AML-193 (cell line): Measurements from ENCODE around the gene TBX2.
"Not testable (repeated sequence)": the region's sequence is repeated elsewhere in the genome, so short reads cannot be mapped to it uniquely, and the experiment has no call there.

Experiments used
- DNase-seq, 2 experiments: peaks; one replicate each; lab custom pipeline; 2025; lab: John Stamatoyannopoulos, UW

Gene TBX2

DNA sequence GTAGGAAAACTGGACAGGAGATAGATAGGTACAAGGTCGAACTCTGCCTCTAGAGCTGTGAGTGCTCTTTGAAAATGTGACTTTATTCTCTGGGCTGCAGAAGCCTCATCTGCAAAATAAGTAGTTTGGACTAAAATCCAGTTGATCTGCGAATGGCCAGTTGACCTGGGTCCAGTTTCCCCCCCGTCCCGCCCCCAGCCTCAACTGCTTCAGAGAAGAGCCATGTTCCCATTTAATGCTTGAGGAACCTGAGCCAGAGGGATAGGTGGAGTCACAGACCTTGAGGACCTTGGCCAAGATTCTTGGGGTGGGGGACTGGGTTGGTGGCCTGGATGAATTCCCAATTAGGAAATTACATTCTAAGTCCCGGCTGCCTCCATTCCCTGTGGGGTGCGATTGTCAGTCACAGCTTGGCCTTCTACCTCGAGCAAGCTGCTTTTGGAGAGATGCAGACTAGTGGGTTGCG, 14.1 kb downstream of the TBX2 start:
- no peak for DNase-seq

DNA sequence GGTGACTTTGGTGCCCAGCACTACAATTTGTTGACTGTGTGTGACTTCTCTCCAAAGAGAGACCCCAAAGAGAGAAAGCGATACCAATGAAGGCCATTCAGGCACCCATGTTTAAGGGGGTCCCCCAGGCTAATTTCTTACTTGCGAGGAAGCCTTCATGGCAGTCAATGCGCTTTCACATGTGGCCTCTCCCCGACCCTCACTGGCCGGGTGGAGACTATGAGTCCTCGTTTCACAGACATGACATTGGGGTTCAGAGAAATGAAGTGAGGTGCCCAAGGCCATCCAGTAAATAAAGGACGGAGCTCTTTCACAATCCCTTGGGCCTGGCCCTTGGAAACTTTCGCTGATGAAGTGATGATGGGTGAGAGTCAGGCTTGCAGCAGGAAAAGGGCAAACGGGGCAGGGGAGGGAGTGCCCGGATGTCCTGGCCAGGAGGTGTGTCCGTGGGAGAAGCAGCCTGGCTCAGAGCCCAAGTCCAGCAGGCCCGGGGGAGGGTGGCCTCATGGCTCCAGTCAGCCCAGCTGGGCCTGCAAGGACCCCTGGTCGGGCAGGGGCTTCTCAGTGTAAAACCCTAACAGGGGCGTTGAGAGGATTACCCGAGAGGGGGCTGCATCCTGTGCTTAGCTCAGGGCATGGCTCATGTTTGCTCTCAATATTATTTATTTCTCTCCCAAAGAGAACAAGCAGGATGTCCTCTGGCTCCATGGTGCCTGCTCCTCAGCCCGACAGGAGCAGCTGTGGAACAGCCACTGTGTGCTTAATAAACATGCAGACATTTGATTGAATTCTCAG, 14.7 kb downstream of the TBX2 start:
- no peak for DNase-seq

DNA sequence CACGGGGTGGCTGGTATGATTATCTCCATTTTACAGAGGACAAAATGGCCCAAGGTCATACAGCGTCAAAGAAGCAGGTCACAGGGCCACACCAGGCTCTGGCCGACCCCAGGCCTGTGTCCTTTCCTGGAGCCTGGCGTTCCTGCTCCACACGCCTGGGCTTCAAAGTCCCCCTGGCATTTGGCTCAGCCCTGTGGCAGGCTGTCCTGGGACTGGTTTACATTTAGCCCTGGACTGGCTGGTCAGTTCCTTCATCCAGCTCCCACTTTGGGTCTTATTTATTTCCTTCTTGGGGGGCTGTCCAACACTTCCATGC, 15.3 kb downstream of the TBX2 start:
- no peak for DNase-seq

- no peak for DNase-seq
Measured at GRCh38 chr17:61415374-61416210, 15.9 kb downstream of the TBX2 start.

DNA sequence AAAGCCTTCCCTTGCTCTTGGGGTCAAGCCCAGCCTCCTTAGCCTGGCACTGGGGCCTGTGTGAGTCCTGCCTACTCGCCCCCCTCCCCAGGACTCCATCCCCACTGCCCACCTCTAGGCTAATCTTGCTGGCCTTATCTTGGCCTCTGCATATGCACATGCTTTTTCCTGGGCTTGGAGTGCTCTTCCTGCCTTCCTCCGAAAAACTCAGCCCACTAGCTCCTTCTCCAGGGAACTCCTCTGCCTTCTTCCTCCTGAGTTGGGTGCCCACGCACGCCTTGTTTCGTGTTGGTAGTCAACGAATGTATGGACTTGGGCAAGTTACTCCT, 16.5 kb downstream of the TBX2 start:
- DNase-seq: no peak

DNA sequence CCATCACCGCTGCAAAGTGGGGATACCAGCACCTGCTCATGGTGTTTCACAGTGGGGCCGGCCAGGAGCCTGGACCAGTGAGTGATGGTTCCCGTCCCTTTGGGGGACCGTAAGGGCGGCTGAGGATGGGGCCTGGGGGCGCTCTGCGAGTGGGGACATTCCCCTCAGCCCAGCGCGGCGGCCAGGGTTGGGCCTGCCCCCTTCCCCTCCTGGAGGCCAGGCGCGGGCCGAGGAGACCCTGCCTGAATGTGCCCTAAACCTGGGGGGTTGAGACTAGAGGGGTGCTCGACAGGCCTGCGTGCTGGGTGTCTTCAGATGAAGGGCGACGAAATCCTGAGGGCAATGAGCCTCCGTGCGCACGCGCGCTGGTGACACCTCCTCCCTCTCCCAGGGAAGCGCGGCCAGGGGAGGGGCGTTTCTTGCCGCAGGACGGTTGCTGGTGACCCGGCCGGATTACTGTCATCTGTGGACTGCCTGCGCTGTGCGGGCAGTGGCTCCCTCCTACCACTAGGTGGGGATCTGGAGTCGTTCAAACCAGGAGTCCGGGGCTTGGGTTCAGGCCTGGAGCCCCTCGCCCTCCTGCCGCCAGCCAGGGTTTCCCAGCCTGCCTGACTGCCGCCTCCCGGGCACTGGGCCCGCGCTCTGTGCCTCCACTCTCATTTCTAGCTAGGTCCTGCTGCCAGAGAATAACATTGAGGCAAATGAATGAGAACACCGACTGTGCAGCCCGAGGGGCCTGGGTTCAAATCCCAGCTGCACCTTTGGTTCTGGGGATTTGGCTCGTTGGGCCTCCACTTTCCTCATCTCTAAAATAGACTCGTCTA, 17.1 kb downstream of the TBX2 start:
- peak; percentile 92 for DNase-seq

GRCh38 chr17:61418449-61418848, 18.8 kb downstream of the TBX2 start:
- no peak for DNase-seq

DNA sequence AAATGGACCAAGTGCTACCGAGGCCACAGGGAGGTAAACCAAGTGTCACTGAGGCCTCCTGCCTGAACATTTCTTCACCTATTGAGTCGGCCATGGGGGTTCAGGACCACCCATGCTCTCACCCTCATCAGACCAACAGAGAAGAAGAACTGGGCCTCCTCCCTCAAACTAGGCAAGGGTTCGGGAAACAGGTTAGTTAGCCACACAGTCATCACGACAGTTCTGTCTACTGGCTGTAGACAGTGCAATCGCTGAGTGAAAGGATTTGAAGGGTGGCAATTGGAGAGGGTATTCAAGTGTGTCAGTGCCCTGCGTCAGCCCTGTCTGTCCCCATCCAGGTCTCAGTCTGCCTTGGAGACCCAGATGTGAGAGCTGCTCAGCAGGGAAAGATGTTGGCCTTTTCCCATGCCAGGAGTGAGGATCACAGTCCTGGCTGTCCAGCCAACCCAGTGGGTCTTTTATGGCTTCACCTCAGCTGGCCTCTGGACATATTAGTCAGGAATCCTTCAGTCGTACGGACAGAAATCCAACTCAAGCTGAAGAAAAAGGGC, 19.9 kb downstream of the TBX2 start:
- DNase-seq: no peak

DNA sequence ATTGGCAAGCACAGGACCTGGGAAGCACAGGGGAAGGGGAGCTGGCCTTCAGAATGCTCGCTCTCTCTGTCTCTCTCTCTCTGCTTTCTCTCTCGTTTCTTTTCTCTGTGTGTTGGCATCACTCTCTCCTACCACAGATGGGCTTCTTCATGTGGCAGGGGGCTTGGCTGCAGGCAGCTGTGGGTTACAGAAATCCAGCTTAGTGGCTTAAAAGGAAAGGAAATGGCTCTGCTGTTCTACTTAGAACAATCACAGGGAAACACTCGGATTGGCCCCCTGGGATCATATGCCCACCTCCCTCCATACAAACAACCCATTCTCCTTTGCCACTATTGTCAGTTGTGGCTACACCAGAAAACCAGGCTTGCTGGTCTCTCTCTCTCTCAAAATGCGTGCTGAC, 20.4 kb downstream of the TBX2 start:
- DNase-seq: no peak

GRCh38 chr17:61420745-61421398, 21.2 kb downstream of the TBX2 start:
- no peak for DNase-seq

GRCh38 chr17:61421460-61421859, 21.8 kb downstream of the TBX2 start:
- DNase-seq: no peak

GRCh38 chr17:61422116-61422799, 22.6 kb downstream of the TBX2 start:
- DNase-seq: no peak

- no peak for DNase-seq
Measured at GRCh38 chr17:61422869-61423268, 23.2 kb downstream of the TBX2 start.

DNA sequence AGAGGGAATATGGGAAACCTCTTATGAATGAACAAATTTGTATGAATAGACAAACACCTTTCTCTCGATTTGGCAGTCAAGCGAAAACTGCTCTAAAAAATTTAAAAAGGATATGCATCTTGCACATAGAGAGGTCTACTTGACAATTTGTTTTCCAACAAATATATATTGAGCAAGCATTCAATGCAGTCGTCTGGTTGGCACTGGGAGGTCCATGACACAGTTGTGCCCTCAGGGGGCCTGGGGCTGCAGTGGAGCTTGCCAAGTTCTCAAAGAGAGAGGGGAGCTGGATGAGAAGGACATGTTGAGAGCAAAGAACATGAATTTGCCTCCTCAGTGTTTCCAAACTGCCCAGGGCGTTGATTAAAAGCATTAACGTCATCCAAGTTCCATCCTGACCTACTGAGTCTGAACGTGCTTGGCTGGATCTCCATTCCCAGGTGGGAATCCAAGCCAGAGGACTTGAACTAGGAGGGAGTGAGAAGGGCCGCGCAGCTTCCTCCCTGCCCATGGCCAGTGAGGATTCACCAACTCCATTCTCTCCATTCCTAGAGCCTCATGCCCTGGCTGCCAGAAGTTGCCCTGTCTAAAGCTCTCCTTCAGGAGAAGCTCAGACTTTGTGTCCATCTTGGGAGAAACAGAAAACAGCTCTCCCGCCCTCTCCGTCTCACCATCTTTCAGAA, 24.5 kb downstream of the TBX2 start:
- no peak for DNase-seq

GRCh38 chr17:61425682-61426481, 26.2 kb downstream of the TBX2 start:
- DNase-seq: peak in 1 of 2 experiments; percentile 14

DNA sequence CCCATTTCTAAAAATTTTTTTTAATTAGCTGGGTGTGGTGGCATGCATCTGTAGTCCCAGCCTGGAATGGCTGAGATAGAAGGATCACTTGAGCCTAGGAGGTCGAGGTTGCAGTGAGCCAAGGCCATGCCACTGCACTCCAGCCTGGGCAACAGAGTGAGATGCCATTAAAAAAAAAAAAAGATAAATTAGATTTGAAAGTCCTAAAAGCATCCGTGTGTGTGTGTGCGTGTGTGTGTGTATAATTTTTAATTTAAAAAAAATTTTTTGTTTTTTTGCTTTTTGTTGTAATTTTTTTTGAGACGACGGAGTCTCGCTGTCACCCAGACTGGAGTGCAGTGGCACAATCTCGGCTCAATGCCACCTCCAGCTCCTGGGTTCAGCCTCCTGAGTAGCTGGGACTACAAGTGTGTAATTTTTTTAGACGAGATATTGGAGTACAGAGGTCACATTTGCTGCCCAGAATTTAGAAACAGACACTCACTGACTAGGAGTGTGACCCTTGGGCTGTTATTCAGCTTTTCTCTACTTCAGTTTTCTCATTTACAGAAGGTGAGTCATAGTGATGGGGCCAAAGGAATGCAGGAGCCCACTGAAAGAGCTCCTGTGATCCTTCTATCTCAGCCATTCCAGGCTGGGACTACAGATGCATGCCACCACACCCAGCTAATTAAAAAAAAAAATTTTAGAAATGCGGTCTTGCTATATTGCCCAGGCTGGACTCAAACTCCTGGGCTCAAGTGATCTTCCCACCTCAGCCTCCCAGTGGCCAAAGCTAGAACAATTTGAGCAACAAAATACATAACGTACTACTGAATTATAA, 27.1 kb downstream of the TBX2 start:
- no peak for DNase-seq

GRCh38 chr17:61427567-61427966, 27.9 kb downstream of the TBX2 start:
- no peak for DNase-seq

- DNase-seq: no peak
Measured at GRCh38 chr17:61429274-61429673, 29.6 kb downstream of the TBX2 start.

GRCh38 chr17:61429831-61430230, 30.2 kb downstream of the TBX2 start:
- DNase-seq: not testable (repeated sequence)
